Measurements from ENCODE around the gene CDH2.

Gene CDH2

GRCh38 chr18:28075501-28075900, 101.4 kb downstream of the CDH2 start (continued):
- TF ChIP-seq ZC3H10 (CRISPR knock-in tag; IDR thresholded peaks at IDR 0.05), result no peak
- TF ChIP-seq CREB5 (CRISPR knock-in tag; IDR thresholded peaks at IDR 0.05; ENCODE audit: low read depth), result no peak
- TF ChIP-seq OSR1 (CRISPR knock-in tag; IDR thresholded peaks at IDR 0.05), result no peak
- no peak for TF ChIP-seq ISL1 (CRISPR knock-in tag; IDR thresholded peaks at IDR 0.05)
- no peak for TF ChIP-seq CSRNP3 (CRISPR knock-in tag; IDR thresholded peaks at IDR 0.05)
- no peak for TF ChIP-seq ZFP30 (CRISPR knock-in tag; IDR thresholded peaks at IDR 0.05)
- no peak for TF ChIP-seq SNAI2 (CRISPR knock-in tag; IDR thresholded peaks at IDR 0.05)
- no peak for TF ChIP-seq PPARA (CRISPR knock-in tag; IDR thresholded peaks at IDR 0.05; ENCODE audit: borderline replicate concordance)
- no peak for TF ChIP-seq ZFP3 (CRISPR knock-in tag; IDR thresholded peaks at IDR 0.05)
- TF ChIP-seq BACH2 (CRISPR knock-in tag; IDR thresholded peaks at IDR 0.05; ENCODE audit: borderline replicate concordance), result no peak
- no peak for TF ChIP-seq ZNF8 (CRISPR knock-in tag; IDR thresholded peaks at IDR 0.05)
- TF ChIP-seq ZNF565 (CRISPR knock-in tag; conservative IDR thresholded peaks at IDR 0.05; ENCODE audit: low read depth), result no peak
- TF ChIP-seq TCF4 (CRISPR knock-in tag; IDR thresholded peaks at IDR 0.05; ENCODE audit: borderline replicate concordance), result no peak

GRCh38 chr18:28074076-28074475, 102.9 kb downstream of the CDH2 start:
- no peak for ATAC-seq
- TF ChIP-seq GLIS3 (CRISPR knock-in tag; IDR thresholded peaks at IDR 0.05) (no peak), BACH2 (CRISPR knock-in tag; IDR thresholded peaks at IDR 0.05; ENCODE audit: borderline replicate concordance) (no peak), POU6F1 (CRISPR knock-in tag; IDR thresholded peaks at IDR 0.05; ENCODE audit: borderline replicate concordance, low read depth) (no peak), PATZ1 (CRISPR knock-in tag; IDR thresholded peaks at IDR 0.05; ENCODE audit: borderline replicate concordance) (no peak), ZNF8 (CRISPR knock-in tag; IDR thresholded peaks at IDR 0.05) (no peak), PPARA (CRISPR knock-in tag; IDR thresholded peaks at IDR 0.05; ENCODE audit: borderline replicate concordance) (no peak), CSDC2 (CRISPR knock-in tag; IDR thresholded peaks at IDR 0.05) (no peak), TSHZ2 (CRISPR knock-in tag; IDR thresholded peaks at IDR 0.05) (no peak), ISL1 (CRISPR knock-in tag; IDR thresholded peaks at IDR 0.05) (no peak), TOX (CRISPR knock-in tag; IDR thresholded peaks at IDR 0.05; ENCODE audit: borderline replicate concordance) (no peak), ZNF70 (CRISPR knock-in tag; IDR thresholded peaks at IDR 0.05) (no peak), ARNTL (CRISPR knock-in tag; IDR thresholded peaks at IDR 0.05; ENCODE audit: borderline replicate concordance, low read depth) (no peak), TCF4 (CRISPR knock-in tag; IDR thresholded peaks at IDR 0.05; ENCODE audit: borderline replicate concordance) (no peak), ESRRG (CRISPR knock-in tag; IDR thresholded peaks at IDR 0.05) (no peak), ZNF565 (CRISPR knock-in tag; conservative IDR thresholded peaks at IDR 0.05; ENCODE audit: low read depth) (no peak), ZFP3 (CRISPR knock-in tag; IDR thresholded peaks at IDR 0.05) (no peak), CREB5 (CRISPR knock-in tag; IDR thresholded peaks at IDR 0.05; ENCODE audit: low read depth) (no peak), ZFP30 (CRISPR knock-in tag; IDR thresholded peaks at IDR 0.05) (no peak)
